ENCODE measurements around the gene P2RY6. TPM values are rescaled to one million over a fixed set of nuclear protein-coding genes. Genes with fewer than 3 reads are reported as not detected.

P2RY6 gene
- total RNA-seq, 1 donor from 2014 or later = 1.0 TPM

GRCh38 chr11:73297702-73298101 lies 25.6 kb downstream of the P2RY6 start:
- ATAC-seq = no peak

DNA sequence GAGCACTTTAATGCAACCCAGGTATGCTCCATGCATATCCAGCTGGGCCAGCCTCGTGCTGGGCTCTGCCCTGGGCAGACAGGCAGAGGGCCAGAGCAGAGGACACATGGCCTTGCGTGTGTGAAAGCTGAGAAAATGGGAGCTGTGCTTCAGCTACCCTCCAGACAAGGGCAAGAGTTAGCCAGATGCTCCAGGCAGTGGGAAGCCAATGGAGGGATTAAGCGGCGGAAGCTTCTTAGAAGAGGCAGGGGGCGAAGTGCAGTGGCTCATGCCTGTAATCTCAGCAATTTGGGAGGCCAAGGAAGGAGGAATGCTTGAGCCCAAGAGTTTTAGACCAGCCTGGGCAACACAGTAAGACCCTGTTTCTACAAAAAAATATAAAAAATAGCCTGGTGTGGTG lies 26.1 kb downstream of the P2RY6 start:
- ATAC-seq = no peak

DNA sequence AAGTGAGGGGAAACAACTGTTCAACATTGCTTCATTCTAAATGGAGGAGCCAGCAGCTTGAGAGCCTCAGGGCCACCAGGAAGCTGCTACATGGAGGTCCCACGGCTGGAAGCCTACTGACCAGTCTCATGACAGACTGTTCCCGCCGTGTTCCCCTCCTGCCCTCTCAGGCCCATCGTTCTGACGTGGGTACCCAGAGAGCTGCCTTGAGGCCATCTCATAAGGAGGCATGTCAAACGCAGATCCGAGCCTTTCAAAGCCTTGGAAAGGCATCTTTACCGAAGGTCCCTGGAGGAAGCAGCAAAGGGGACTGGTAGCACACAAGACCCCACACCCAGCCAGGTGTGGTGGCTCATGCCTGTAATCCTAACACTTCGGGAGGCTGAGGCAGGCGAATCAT lies 27.6 kb downstream of the P2RY6 start:
- ATAC-seq = no peak

DNA sequence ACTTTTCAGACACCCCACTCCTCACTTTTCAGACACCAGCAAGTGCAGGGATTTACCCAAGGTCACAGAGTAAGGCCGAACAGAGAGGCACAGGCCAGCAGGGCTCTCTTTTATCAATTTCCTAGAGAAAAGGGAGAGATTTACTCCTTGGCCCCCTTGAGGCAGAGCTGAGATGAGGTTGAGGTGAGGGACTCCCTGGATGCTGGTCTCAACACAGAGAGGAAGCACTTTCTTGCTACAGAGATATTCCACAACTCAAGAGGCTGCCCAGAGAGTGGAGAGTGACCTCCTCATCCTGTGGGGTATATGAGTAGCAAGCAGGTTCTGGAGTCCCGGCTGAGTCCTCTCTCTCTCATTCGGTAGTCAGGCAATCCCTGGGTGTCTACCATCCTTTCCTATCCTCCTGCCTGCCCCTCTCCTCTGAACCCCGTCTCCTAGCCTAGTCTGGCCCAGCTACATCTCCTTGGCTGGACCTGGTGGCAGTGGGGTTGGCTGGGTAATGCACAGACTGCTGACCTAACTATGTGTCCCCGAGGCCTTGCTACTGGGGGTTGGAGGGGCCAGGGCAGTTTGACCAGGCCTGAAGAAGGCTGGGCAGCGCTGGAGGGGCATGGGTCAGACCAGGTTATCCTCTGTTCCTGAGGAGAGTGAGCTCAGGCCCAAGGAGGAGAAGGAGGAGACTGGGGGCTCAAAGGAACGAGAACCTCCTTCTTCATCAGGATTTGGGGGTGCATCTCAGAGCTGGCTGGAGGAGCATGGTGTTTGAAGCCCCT lies 34.1 kb downstream of the P2RY6 start:
- no peak for ATAC-seq

- ATAC-seq = no peak
Observed at GRCh38 chr11:73306977-73307322, 34.8 kb downstream of the P2RY6 start.

DNA sequence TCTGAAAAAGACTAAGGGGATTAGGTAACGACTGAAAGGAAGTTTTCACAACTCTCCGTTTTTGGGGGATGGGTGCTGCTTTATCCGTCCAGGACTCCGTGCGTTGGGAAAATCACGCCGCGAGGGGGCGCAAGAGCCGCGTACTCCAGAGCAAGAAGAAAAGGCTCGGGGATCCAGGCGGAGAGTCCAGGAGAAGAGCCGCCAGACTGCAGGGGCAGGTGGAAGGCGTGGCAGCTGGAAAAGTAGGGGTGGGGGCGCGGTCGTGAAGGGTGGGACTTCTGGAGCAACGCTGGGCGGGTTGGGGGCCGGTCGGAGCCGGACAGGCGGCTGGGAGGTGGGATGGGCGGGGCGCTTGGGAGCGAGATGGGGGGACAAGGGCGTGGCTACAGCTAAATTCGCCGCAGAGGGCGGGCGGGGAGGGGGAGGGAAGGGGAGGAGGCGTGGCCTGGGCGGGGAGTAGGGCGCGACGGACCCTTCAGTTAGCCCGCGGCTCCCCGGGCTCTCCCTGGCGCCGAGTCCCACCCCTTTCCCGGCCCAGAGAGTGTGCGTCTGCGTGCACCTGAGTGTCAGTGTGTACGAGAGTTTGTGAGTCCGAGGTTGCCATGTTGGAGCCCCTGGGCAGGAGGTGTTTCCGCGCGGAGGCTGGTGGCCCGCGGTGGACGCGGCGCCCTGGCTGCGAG lies 35.3 kb downstream of the P2RY6 start:
- ATAC-seq = peak; percentile 84

GRCh38 chr11:73308003-73308960 lies 36.1 kb downstream of the P2RY6 start, which contains the start of gene ARHGEF17:
Gene ARHGEF17, plus strand, starts transcription at chr11:73308276. Its CDS starts 363 bp downstream, at chr11:73308639.
- ATAC-seq = peak; percentile 19

GRCh38 chr11:73308961-73309919 lies 37.1 kb downstream of the P2RY6 start:
- peak; percentile 64 for ATAC-seq

- no peak for ATAC-seq
Observed at GRCh38 chr11:73310076-73310475, 37.9 kb downstream of the P2RY6 start.

DNA sequence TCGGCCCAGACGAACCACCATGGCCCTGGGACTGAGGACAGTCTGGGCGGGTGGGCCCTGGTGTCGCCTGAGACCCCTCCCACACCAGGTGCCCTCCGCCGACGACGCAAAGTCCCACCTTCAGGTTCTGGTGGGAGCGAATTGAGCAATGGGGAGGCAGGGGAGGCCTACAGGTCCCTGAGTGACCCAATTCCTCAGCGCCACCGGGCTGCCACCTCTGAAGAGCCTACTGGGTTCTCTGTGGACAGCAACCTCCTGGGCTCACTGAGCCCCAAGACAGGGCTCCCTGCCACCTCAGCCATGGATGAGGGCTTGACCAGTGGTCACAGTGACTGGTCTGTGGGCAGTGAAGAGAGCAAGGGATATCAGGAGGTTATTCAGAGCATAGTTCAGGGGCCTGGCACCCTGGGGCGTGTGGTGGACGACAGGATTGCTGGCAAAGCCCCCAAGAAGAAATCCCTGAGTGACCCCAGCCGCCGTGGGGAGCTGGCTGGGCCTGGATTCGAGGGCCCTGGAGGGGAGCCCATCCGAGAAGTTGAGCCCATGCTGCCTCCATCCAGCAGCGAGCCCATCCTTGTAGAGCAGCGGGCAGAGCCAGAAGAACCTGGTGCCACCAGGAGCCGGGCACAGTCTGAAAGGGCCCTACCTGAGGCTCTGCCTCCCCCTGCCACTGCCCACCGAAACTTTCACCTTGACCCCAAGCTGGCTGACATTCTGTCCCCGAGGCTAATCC lies 38.7 kb downstream of the P2RY6 start:
- ATAC-seq = no peak

- ATAC-seq = no peak
Observed at GRCh38 chr11:73311394-73311869, 39.3 kb downstream of the P2RY6 start.

- ATAC-seq = no peak
Observed at GRCh38 chr11:73312036-73312435, 39.9 kb downstream of the P2RY6 start.

DNA sequence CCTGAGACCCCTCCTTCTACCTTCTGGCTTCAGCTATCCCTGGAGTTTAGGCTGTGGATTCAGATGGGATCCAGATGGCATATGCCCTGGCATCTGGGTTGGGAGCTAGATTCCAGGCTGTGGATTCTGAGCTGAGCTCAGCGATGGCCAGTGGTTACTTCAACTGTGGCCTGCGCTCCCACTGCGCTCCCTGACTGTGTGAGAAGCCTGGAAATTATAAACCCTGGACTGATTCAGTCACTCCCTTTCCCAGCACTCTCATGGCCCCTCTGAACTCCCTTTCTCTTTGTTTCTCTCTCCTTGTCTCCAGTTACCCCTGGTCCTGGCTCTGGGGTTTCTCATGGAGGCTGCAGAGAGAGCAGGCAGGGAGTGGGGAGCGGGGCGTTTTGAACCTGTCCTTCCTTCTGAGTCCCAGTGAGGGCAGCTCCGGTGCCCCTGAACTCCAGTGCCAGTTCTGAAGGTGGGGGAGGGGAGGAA lies 40.8 kb downstream of the P2RY6 start:
- no peak for ATAC-seq

DNA sequence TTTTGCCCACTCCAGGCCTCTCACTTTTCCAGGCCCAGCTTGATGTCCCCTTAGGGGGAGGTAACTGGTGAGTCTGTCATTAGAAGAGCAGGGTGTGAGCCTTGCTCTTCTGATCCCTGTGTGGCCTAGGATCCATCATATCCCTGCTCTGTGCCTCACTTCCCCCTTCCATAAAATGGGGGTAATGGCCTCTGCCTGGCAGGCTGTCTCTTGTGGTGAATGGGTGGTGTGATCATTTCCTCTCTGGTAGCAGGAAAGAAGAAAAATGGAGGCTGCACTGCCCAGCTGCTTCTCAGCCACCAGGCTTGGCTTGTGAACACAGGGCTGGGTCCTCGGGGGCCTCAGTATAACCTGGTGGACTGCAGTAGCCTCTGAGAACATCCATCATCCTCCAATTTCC lies 41.5 kb downstream of the P2RY6 start:
- ATAC-seq = no peak

DNA sequence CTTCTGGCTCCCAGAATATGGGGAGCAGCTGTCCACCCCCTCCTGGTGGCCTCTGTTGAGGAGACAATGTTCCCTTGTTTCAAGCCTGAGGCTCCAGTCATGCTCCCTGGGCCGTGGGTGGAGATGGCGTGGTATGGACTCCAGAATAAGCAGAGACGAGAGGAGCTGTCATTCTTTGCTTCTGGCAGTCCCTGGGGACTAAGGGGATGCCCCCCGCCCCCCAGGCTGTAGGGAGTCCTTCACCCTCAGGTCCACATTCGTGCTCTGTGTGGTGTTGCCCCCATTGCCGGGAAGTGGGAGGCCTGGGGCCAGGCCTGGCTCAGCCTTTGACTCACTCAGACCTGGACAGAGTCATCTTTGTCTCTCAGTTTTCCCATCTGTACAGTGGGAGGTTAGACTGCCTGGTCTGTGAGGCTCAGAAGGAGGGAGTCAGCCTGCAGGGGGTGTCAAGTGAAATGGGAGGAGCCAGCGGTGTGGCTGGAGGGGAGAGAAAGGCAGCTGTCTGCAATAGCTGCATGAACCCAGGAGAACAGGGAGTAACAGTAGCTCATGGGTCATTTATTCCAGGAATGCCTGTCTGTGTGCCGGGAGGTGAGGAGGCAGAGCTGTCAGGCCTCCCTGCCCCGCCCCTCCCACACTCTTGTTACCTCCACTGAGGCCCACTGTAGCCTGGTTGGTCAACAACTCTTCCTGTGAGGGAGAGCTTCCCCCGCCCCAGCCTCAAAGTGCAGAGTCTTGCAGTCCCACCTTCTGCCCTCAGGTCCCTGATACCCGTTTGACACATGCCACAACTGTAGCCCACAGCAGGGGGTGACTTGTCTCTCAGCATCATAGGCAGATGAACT lies 42.2 kb downstream of the P2RY6 start:
- no peak for ATAC-seq

- ATAC-seq = no peak
Observed at GRCh38 chr11:73315293-73316020, 43.3 kb downstream of the P2RY6 start.

DNA sequence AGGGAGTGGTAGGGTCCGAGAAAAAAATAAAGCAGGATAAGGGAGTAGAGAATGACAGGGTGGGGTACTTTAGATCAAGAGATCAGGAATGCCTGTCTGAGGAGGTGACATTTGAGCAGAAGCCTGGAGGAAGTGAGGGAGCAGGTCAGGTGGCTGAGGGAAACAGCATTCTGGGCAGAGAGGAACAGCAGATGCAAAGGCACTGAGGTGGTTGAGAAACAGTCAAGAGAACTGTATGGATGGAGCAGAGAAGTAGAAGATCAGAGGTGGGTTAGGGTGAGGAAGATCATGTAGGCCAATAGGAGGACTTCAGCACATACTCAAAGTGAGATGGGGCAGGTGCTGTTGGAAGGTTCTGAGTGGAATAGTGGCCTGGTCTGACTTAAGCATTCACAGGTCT lies 44.3 kb downstream of the P2RY6 start:
- no peak for ATAC-seq

- no peak for ATAC-seq
Observed at GRCh38 chr11:73317373-73317772, 45.2 kb downstream of the P2RY6 start.

DNA sequence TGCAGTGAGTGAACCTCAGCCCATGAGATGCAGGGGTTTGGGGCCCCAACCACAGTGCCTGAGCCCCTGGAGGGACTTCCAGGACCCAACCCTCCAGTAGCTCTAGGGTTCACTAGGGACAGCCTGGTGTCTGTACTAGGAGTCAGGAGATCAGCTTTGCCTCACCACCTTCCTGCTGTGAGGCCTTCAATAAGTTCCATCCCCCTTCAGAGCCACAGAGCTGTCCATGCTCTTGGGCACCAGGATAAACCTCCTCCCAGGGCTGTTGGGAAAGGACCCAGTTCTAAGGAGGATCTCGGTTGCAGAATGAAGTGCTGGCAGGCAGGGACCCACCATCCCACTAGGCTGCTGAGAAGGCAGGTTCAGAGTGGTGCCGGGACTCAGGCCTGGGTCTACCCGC lies 45.7 kb downstream of the P2RY6 start:
- ATAC-seq = no peak

Data from esophagus mucosa (tissue), 1 donor.